WERI-Rb-1 (cell line): ENCODE data around the gene RFT1.

Experiments
- DNase-seq: peaks from one replicate; pipeline ENCODE4 v3.0.0-alpha.2; 2020
- H3K27ac ChIP-seq: fragments of 250-450 bp; sonication (Bioruptor Pico); 2 replicates; pipeline ENCODE4 v1.5.1; 2020; ENCODE audit warnings: mild to moderate bottlenecking, moderate library complexity
- H3K27me3 ChIP-seq: fragments of 250-450 bp; sonication (Bioruptor Pico); 2 replicates; pipeline ENCODE4 v1.5.1; 2021; ENCODE audit warnings: mild to moderate bottlenecking, low read depth, moderate library complexity; ENCODE audit not compliant: insufficient read depth, severe bottlenecking
- H3K36me3 ChIP-seq: fragments of 250-450 bp; sonication (Bioruptor Pico); 2 replicates; pipeline ENCODE4 v1.5.1; 2020; ENCODE audit warnings: mild to moderate bottlenecking, moderate library complexity
- H3K4me3 ChIP-seq: 2 replicates; pipeline ENCODE4 v1.5.1; 2011; ENCODE audit warnings: low read depth, mild to moderate bottlenecking, control low read depth, low read length
- H3K9me3 ChIP-seq: fragments of 250-450 bp; sonication (Bioruptor Pico); 2 replicates; pipeline ENCODE4 v1.5.1; 2021; ENCODE audit warnings: mild to moderate bottlenecking, moderate library complexity; ENCODE audit not compliant: severe bottlenecking
- CTCF ChIP-seq: IDR thresholded peaks from 2 replicates; pipeline ENCODE4 v1.5.1; 2011; ENCODE audit warnings: low read depth, mild to moderate bottlenecking, control low read depth, inconsistent platforms, low read length

The RFT1 gene

GRCh38 chr3:53169045-53169831 lies 39.0 kb upstream of the RFT1 start:
- H3K27ac ChIP-seq, result peak overlapping the region; percentile 56
- peak; percentile 86 for DNase-seq
- H3K9me3 ChIP-seq, result no peaks in the 10 kb centered on the region
- TF ChIP-seq CTCF, result peak; percentile 57
- H3K27me3 ChIP-seq, result no peaks in the 10 kb centered on the region
- peaks cover 13% of the 10 kb centered on the region for H3K36me3 ChIP-seq
- H3K4me3 ChIP-seq, result no peak overlapping the region

- DNase-seq, result no peak
- peaks cover 13% of the 10 kb centered on the region for H3K36me3 ChIP-seq
- H3K27ac ChIP-seq, result no peak overlapping the region; the same call in 1 of the 2 replicates
- H3K27me3 ChIP-seq, result no peaks in the 10 kb centered on the region
- H3K4me3 ChIP-seq, result no peak overlapping the region
- no peaks in the 10 kb centered on the region for H3K9me3 ChIP-seq
- no peak for TF ChIP-seq CTCF
Measured at GRCh38 chr3:53168175-53168923, 38.1 kb upstream of the RFT1 start.

GRCh38 chr3:53167418-53168174 lies 37.4 kb upstream of the RFT1 start:
- H3K4me3 ChIP-seq, result no peak overlapping the region
- TF ChIP-seq CTCF, result no peak
- H3K9me3 ChIP-seq, result no peaks in the 10 kb centered on the region
- DNase-seq, result no peak
- peaks cover 13% of the 10 kb centered on the region for H3K36me3 ChIP-seq
- no peaks in the 10 kb centered on the region for H3K27me3 ChIP-seq
- H3K27ac ChIP-seq, result peak overlapping the region; percentile 70

- Histone ChIP-seq H3K9me3 (no peaks in the 10 kb centered on the region), H3K27ac (peak overlapping the region; percentile 70), H3K27me3 (no peaks in the 10 kb centered on the region), H3K36me3 (peaks cover 13% of the 10 kb centered on the region), H3K4me3 (no peak overlapping the region)
- TF ChIP-seq CTCF, result no peak
- DNase-seq, result peak; percentile 81
Measured at GRCh38 chr3:53166781-53167291, 36.6 kb upstream of the RFT1 start.

- no peak overlapping the region for H3K4me3 ChIP-seq
Measured at GRCh38 chr3:53166206-53166605, 36.0 kb upstream of the RFT1 start.

More at GRCh38 chr3:53166206-53166605, 36.0 kb upstream of the RFT1 start:
- H3K36me3 ChIP-seq, result peaks cover 13% of the 10 kb centered on the region
- H3K27me3 ChIP-seq, result no peaks in the 10 kb centered on the region
- H3K9me3 ChIP-seq, result no peaks in the 10 kb centered on the region
- peak overlapping the region; percentile 70 for H3K27ac ChIP-seq
- DNase-seq, result no peak
- no peak for TF ChIP-seq CTCF
